GM19043 (cell line): ENCODE measurements around the gene ADCY3.
"Not testable (repeated sequence)": the region's sequence is repeated elsewhere in the genome, so short reads cannot be mapped to it uniquely, and the experiment has no call there.

Source experiments
- ATAC-seq: cut with Tn5 transposase; IDR thresholded peaks from one replicate; pipeline ENCODE4 v1.9.1; 2021; ENCODE audit warnings: low read depth; ENCODE audit not compliant: unreplicated experiment

Gene ADCY3

DNA sequence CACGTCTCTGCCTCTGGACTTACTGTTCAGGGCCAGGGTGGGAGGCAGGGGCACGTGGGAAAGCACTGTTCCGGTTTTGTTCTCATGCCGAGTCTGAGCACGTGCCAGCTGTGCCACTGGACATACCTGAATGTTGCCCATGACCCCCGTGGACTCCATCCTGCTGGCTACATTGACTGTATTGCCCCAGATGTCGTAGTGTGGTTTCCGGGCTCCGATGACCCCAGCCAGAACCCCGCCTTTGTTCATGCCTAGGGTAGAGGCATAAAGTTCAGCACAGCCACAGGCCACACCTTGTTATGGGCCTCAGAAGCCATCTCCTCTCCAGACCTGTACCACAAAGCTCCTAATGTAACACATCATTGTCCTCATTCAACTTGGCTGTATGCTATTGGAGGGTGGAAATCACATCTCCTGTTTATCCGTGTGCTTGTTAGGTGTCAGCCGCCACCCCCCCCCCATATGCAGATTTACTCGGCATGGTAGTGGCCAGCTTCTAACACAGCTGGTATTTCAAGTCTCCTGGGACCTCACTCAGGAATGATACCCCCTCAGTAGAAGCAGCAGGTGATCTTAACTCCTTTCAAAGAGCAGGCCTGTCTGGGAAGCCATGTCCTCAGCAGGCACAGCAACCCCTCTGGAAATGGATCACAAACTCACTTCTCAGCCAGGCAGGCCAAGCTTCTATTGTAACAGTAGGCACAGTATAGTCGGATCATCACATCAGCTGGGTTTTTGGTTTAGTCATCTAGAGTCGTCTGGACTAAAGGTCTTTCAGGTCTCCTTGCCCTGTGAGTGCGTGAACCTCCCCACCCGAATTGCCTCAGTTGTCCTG lies 99.2 kb downstream of the ADCY3 start:
- ATAC-seq = no peak

DNA sequence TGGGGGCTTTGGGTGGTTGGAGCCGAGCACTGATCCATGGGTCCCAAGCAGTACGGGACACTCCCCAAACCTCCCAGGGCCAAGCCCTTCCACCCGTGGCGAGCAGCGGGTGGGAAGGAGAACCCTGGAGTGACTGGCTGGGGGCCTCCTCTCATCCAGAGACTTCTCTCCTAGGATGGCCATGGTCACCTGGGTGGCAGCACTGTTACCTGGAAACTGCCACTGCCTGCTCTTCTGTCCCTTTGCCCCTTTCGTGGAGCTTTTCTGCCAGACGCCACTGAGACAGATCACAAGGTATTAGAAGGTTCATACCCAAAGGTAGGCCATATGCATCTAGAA lies 99.9 kb downstream of the ADCY3 start:
- ATAC-seq = no peak

DNA sequence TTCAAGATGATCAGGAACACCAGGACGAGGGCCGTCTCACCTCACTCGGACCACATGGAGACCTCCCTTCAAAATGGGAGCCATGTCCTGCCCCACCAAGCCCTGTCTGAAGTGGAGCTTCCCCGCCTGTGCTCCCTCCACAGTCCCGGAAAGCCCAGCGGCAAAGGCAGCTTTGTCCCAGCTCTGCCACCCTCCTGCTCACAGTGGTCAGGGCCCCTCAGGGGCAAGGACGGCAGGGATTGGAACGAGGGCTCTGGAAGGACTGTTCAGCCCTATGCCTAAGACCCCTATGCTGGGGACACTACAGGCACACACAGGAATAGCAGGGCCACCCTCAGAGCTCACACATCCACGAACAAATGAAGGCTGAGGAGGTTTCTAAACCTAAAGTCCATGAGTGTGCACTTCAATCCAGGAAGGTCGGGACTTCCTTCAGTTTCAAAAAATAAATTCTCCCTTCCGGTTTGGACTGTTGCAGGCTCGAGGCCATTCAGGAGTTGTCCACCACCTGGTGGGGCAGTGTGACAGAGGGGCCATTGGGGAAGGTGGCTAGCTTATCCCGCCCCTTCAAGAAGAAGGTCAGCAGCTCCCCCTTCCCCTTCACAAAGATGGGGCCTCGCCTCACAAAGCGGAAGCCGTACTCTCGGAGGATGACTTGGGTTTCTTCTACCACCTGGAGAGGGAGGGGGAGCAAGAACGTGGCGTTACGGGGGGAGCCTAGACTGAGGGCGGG lies 100.4 kb downstream of the ADCY3 start:
- ATAC-seq = no peak

DNA sequence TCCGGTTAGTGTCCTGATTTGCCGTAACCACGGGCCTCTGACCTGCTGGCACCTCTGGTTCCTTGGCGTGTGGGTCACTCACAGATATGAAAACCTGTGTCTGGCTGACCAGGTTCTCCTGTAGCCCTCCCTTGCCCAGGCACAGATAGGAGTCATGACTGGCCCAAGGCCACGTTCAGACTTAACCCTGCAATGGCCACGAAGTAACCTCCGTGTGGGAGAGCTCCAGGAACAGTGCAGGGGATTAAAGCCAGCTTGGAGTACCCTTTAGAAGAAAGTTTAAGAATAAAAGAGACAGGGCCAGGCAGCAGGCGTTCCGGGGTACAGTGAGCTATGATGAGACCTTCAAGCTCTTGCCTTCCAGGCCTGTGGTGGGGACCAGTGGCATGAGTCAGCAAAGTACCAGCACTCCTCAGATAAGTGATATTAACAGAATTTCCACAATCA lies 101.3 kb downstream of the ADCY3 start:
- no peak for ATAC-seq

DNA sequence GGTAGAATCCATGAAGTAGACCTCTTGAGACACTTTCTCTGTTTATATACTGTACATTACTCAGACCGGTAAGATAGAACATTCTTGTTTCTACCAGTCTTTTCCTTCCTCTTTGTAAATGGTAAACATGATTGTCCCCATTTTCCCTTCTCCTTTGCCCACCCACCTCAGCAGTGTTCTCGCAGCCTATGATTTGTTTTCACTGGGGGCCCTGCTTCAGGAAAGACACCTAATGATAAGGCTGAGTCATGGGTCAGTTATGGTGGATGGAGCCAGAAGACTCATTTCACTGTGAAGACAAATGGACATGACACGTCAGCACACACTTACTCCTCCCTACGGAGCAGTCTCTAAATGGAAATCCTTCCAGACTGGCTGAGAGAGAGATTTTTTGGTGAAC lies 103.2 kb downstream of the ADCY3 start:
- ATAC-seq = no peak

DNA sequence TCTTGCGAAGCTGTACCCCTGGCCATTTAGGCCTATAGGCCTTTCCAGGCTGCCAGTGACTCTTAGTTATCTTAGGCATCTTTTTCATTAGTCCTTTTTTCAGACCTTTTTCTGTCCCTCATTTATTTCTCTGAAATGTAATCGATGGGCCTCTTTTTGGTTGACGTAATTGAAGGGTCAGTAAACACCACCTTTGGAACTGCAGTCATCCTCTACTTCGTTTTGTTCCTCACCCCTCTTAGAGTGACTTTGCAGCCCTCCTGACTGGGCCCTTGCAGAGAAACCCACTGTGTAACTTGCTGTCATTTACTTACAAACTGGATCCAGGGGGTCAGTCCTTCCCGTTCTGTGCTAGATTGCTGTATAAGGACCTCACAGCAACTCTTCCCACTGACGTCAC lies 103.6 kb downstream of the ADCY3 start:
- ATAC-seq = no peak

DNA sequence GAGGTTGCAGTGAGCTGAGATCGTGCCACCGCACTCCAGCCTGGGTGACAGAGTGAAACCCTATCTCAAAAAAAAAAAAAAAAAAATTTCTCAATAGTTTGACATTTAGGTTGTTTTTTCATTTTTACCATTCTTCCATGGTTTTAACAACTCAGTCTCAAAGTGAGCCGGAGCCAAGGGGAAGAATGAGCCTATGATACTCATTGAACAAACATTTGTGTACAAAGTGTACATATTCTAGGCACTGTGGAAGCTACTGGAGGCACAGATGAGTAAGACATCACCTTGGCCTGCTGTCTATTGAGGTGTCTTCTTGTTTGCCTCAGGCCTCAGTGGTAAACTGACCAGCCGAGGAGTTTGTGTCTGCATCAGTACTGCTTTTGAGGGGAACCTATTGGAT lies 104.9 kb downstream of the ADCY3 start:
- no peak for ATAC-seq

DNA sequence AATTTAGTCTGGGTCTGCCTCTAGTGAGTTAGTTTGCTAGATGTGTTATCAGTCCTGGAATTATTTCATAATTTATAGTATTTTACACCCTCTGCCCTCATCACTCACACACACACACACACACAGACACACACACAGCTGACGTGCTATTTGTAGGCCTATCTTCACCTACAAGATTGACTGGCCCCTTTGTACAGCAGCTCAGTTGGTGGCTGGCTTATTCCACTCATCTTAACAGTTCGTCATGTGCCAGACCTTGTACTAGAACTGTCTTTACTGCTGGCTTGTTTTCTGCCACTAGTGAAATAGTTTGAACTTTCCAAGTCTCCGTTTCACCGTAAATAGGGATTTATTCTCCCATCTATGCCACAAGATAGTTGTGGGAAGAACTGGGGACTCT lies 105.5 kb downstream of the ADCY3 start:
- no peak for ATAC-seq

DNA sequence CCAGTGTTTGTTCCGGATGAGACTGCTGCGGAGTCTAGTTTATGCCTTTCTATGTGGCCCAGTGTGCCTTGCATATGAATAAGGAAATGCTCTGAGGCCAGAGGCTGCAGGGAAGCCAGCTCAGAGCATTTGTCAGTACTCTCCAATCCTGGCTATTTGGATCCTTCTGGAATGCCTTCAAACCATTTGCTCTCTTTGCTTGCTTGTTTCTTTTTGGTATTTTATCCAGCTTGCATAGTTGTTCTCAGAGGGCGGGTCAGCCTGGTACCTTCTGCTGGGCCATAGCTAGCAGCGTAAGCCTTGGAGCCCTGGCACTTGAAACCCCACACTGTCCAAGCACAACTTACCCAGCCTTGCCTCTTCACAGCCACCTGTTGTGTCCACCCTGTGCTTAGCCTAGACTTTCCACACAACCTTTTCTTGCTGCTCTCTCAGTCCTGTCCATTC lies 106.3 kb downstream of the ADCY3 start:
- no peak for ATAC-seq

DNA sequence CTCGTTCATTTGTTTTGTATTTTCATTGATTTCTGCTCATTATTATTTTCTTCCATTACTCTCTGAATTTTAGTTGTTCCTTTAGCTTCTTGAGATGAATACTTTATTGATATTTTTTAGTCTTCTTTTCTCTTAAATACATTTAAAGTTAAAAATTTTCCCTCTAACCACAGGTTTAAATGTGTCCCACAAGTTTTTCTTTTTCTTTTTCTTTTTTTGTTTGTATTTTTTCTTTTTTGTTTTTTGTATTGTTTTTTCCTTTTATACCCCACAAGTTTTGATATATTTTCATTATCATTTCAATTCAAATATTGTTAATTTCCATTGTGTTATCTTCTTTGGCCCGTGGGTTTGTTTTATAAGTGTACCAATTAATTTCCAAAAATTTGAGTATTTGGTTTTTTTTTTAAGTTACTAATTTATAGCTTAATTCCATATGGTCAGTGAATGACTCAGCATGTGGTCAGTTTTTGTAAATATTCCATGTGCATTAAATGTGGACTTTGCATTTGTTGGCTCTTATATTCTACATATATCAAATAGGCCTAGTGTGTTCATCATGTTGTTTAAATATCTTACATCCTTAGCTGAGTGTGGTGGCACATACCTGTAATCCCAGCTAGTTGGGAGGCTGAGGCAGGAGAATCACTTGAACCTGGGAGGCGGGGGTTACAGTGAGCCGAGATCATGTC lies 110.6 kb downstream of the ADCY3 start:
- no peak for ATAC-seq

DNA sequence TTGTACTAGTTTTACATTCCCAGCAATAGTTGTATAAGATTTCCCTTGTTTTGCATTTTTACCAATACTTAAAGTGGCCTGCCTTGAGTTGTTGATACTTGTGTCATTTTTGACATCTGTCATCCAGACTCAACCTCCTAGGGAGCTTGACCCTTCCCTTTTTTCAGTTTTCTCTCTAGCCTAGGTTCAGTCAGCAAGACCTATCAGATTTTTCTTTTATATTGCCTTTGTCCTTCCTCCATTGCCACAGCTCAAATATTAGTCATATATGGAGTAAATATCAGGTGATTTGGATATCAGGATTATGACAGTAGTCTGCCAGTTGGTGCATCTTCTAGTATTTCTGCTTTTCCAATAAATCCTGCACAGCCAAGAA lies 113.4 kb downstream of the ADCY3 start:
- no peak for ATAC-seq

DNA sequence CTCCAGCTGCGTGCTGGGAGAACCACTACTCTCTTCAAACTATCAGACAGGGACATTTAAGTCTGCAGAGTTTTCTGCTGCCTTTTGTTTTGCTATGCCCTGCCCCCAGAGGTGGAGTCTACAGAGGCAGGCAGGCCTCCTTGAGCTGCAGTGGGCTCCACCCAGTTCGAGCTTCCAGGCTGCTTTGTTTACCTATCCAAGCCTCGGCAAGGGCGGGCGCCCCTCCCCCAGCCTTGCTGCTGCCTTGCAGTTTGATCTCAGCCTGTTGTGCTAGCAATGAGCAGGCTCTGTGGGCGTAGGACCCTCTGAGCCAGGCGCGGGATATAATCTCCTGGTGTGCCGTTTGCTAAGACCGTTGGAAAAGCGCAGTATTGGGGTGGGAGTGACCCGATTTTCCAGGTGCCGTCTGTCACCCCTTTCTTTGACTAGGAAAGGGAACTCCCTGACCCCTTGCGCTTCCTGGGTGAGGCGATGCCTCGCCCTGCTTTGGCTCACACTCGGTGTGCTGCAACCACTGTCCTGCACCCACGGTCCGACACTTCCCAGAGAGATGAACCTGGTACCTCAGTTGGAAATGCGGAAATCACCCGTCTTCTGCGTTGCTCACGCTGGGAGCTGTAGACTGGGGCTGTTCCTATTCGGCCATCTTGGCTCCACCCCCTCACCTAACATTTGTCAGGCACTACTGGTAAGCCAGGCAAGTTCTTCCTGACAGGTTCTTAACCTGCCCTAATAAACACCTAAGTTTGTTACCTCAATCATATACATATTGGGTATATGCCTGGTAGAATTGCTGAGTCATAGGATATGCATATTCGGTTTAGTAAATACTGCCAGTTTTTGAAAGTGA lies 114.0 kb downstream of the ADCY3 start:
- not testable (repeated sequence) for ATAC-seq

DNA sequence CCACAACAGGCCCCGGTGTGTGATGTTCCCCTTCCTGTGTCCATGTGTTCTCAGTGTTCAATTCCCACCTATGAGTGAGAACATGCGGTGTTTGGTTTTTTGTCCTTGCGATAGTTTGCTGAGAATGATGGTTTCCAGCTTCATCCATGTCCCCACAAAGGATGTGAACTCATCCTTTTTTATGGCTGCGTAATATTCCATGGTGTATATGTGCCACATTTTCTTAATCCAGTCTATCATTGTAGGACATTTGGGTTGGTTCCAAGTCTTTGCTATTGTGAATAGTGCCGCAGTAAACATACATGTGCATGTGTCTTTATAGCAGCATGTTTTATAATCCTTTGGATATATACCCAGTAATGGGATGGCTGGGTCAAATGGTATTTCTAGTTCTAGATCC lies 119.5 kb downstream of the ADCY3 start:
- ATAC-seq = not testable (repeated sequence)

DNA sequence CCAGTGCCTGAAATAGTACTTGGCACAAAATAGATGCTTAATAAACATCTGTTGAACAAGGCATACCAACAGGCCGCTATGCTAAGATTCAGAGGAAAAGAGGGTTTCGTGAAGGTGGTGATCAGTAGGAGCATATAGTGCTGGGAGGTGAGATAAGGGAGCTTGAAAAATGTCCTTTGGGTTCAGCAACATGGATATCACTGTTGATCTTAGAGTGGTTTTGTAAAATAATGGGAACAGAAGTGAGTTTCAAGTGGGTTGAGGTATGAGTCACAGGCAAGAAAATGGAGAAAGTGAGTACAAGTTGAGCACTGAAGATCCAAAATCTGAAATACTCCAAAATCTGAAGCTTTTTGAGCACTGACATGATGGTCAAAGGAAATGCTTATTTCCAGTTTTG lies 122.4 kb downstream of the ADCY3 start:
- ATAC-seq = no peak

DNA sequence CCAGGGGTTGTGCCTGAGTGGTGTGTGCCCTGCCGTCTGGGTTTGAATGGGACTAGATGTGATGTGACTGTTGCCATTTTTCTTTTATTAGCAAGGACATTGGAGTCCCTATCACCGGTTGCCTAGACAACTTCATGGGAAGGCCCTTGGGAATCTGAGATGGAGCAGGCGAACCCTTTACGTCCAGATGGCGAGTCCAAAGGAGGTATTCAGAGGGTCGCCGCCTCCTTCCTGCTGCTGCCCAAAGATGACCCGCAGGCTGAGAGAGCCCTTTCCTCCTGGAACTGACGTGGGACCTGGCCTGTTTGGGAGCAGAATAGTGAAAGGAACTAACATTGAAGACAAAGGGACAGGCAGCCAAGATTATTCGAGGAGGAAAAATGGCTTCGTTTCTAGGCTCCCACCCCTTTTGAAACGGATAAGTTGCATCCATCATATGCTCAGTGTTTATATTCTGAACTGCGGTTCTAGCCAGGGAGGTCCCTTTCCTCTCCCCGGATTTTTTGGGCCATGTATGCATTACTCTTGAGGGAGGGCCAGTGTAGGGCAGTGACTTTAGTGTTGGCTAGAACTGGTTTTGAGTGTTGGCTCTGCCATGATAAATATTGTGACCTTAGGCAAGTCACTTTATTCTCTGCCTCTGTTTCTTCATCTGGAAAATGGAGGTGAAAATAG lies 126.1 kb downstream of the ADCY3 start:
- no peak for ATAC-seq

DNA sequence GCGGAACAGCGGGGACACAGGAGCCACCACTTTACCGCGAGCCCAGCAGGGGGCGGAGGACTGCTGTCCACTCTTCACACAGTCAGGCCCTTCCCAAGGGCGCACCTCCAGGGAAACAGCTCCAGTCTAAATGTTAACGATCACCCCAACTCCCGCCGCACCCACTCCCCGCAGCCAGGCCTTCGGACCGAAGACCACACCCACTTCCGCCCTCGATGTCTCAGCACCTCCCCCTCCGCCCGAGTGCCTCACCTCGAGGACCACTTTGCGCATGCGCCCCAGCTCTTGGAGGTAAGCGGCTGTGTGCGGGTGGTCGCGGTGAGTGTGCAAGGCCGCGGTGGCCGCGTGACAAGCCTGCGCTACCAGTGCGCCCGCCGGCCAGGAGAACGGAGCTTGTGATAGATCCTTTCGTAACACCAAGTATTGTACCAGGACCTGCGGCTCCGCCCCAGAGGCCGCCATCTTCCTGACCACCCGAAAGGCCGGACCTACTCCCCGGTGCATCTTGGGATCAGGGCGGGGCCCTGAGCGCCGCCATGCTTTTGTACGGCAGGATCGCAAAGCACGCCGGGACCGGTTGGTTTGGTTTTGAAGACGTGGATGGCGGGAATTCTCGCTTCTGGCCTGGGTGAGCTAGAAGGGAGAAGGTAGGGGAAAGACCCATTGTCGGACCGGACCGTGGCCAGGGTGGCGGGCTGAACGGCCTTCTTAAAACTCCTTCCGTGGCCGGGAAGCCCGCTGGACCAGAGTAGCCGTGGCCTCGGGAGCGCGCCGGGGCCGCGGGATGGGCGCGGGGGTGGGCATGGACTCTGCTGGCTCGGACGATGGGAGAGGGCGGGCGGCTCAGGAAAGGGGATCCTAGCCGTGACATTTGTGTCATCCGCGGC lies 126.9 kb downstream of the ADCY3 start, which contains the start of the genes CENPO and PTRHD1:
Gene CENPO, plus strand, starts transcription at position 552 of the 887 bp plus-strand sequence. CDS start 495 bp downstream, outside the sequence.
Gene PTRHD1, minus strand, starts transcription at position 518 of the 887 bp plus-strand sequence. Its CDS starts 14 bp downstream, at position 504.
- peak; percentile 89 for ATAC-seq

DNA sequence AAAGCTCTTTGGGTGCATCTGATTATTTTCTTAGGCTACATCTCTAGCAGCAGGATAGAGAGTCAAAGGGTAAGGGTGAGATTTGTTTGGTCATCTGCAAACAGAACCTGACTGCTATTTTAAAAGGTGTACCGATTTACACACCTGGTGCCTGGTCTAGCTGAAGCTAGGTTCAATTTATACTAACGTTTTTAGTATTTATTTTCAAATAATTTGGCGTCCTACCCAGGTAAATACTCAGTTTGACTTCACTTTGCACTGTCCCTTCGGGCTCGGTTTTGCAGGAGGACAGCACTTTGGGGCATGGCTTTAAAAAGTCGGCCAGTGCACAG lies 127.5 kb downstream of the ADCY3 start:
- no peak for ATAC-seq

DNA sequence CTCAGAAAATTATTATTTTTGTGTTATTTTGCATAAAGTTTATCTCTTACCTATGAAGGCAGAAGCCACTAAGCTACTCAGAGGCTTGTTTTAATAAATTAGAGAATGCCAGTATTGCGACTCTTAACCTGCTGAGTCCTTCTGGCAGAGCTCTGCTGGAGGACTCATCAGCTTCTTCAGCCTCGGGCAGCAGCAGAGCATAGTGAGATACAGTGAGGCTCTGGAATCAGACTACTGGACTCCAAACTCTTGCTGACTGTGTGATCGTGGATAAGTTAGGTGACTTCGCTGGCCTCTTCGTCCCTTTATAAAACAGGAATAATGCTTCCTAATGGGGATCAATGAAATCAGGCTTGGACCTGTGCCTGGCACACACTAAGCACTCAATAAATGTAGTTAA lies 128.6 kb downstream of the ADCY3 start:
- ATAC-seq = no peak

DNA sequence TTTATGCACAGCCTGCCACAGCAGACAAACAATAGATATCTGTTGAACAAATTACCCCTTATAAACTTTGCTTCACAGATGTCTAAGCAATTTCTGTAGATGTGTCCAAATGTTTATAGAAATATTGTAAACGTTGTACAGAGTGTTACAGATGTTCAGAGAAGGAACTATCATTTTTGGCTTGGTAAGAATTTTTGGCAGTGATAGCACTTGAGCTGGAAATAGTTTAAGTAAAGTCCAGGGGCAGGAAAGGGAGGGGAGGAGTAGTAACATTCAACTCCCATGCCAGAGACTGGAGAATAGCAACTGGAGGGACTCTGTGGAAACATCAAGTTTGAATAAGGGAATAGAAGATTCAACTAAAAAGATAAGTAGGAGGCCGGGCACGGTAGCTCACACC lies 131.2 kb downstream of the ADCY3 start:
- ATAC-seq = no peak
